H1 (cell line): ENCODE data around the gene C22orf39. TPM values are rescaled to one million over a fixed set of nuclear protein-coding genes. Genes with fewer than 3 reads are reported as not detected.

Experiments used
- CHD7 ChIP-seq: fragments of 300-600 bp; sonication (generic); IDR thresholded peaks from 2 replicates; pipeline ENCODE4 v1.7.1; 2012; ENCODE audit warnings: low read length, moderate library complexity, mild to moderate bottlenecking, inconsistent platforms; ENCODE audit not compliant: insufficient replicate concordance
- CTCF ChIP-seq, 3 experiments: IDR thresholded peaks; 1 replicate in 2 of 3; 2 replicates in 1 of 3; pipeline versions ENCODE4 v1.5.1 to v1.6.1; 2011; ENCODE audit warnings: low read length in 3 of 3, mild to moderate bottlenecking in 3 of 3, inconsistent platforms in 2 of 3, low read depth in 1 of 3, moderate library complexity in 1 of 3; ENCODE audit not compliant: insufficient read depth in 1 of 3; ENCODE audit errors: control extremely low read depth in 1 of 3
- E2F6 ChIP-seq: IDR thresholded peaks from 2 replicates; pipeline ENCODE4 v1.6.1; 2012; ENCODE audit warnings: inconsistent platforms
- EP300 ChIP-seq, 2 experiments: IDR thresholded peaks; 1 replicate in 1 of 2; 2 replicates in 1 of 2; pipeline ENCODE4 v1.6.1; 2011 to 2012; ENCODE audit warnings: low read depth in 2 of 2, low read length in 2 of 2, mild to moderate bottlenecking in 2 of 2, borderline replicate concordance in 1 of 2, inconsistent platforms in 1 of 2, moderate library complexity in 1 of 2
- GABPA ChIP-seq: IDR thresholded peaks from 2 replicates; pipeline ENCODE4 v1.6.1; 2011; ENCODE audit warnings: mild to moderate bottlenecking, low read length, moderate library complexity, borderline replicate concordance; ENCODE audit not compliant: insufficient read depth
- RNF2 ChIP-seq: fragments of 200-900, 300-1000 bp; sonication (generic); IDR thresholded peaks from 2 replicates; pipeline ENCODE4 v1.7.1; 2016; ENCODE audit warnings: borderline replicate concordance, low read depth, mild to moderate bottlenecking, antibody characterized with exemption, low read length; ENCODE audit not compliant: poor library complexity, severe bottlenecking; ENCODE audit errors: missing control alignments
- SUZ12 ChIP-seq: fragments of 200-600 bp; sonication (generic); IDR thresholded peaks from 2 replicates; pipeline ENCODE4 v1.6.1; 2012; ENCODE audit warnings: mild to moderate bottlenecking, inconsistent platforms, low read length, moderate library complexity, mixed read lengths
- polyA plus RNA-seq, 7 experiments: library from polyadenylated mRNA; depleted of rRNA in 3 of 7; stranded (reverse) in 5 of 7; unstranded in 2 of 7; fragments of >200 nt in 5 of 7; fragments of 200-250 nt in 2 of 7; gene quantifications; 1 replicate in 5 of 7; 2 replicates in 1 of 7; 4 replicates in 1 of 7; pipeline versions ENCODE4 v1.2.1 to v1.2.3, GENCODE V29; 2011 to 2013; ENCODE audit warnings: missing spikeins in 2 of 7, mixed read lengths in 2 of 7
- total RNA-seq: library from RNA; stranded (reverse); fragmentation: NEBNext Ultra II Directional; extraction: Animal tissue kit (Norgen Biotek cat#: 25700); gene quantifications from 2 replicates; pipeline ENCODE4 v1.2.1, GENCODE V29; 2021

The C22orf39 gene
- total and polyA plus RNA-seq, 2 of the 8 experiments (the other 6 are each of a cell fraction or from before 2014, with no cell fraction given), result 22.7 to 27.7 TPM

GRCh38 chr22:19456541-19456940 is 9.0 kb upstream of the C22orf39 start (continued):
- TF ChIP-seq CHD7 (no peak), GABPA (no peak), E2F6 (no peak), RNF2 (no peak), EP300 (IDR thresholded peaks at IDR 0.05; ENCODE audit: borderline replicate concordance in 1 of 2, low read depth in 2 of 2, low read length in 2 of 2) (no peak), CTCF (IDR thresholded peaks at IDR 0.05; ENCODE audit: control extremely low read depth in 1 of 3, insufficient read depth in 1 of 3, low read depth in 1 of 3, low read length in 3 of 3) (no peak), SUZ12 (no peak)
